COLO829 (cell line): ENCODE measurements around the gene AIF1L.

Experiments
- DNase-seq: peaks from one replicate; pipeline ENCODE4 v3.0.0; 2012; ENCODE audit warnings: low spot score

The AIF1L gene

GRCh38 chr9:131078427-131079366 lies 17.6 kb upstream of the AIF1L start:
- no peak for DNase-seq

GRCh38 chr9:131080589-131080988 lies 15.7 kb upstream of the AIF1L start:
- no peak for DNase-seq

- DNase-seq, result no peak
Observed at GRCh38 chr9:131081868-131082267, 14.5 kb upstream of the AIF1L start.

GRCh38 chr9:131082774-131083512 lies 13.4 kb upstream of the AIF1L start:
- DNase-seq, result no peak

GRCh38 chr9:131084661-131085369 lies 11.5 kb upstream of the AIF1L start:
- DNase-seq, result no peak

- no peak for DNase-seq
Observed at GRCh38 chr9:131085370-131086122, 10.8 kb upstream of the AIF1L start.

GRCh38 chr9:131087354-131087893 lies 8.9 kb upstream of the AIF1L start:
- DNase-seq, result no peak

- DNase-seq, result no peak
Observed at GRCh38 chr9:131090025-131090787, 6.1 kb upstream of the AIF1L start.

GRCh38 chr9:131091352-131091992 lies 4.9 kb upstream of the AIF1L start:
- DNase-seq, result no peak

- DNase-seq, result no peak
Observed at GRCh38 chr9:131092030-131092429, 4.3 kb upstream of the AIF1L start.

GRCh38 chr9:131092548-131093440 lies 3.5 kb upstream of the AIF1L start:
- DNase-seq, result no peak

- DNase-seq, result no peak
Observed at GRCh38 chr9:131094015-131094414, 2.3 kb upstream of the AIF1L start.

GRCh38 chr9:131094622-131095021 lies 1.7 kb upstream of the AIF1L start:
- DNase-seq, result no peak

- no peak for DNase-seq
Observed at GRCh38 chr9:131095666-131096268, 564 bp upstream of the AIF1L start.

- no peak for DNase-seq
Observed at GRCh38 chr9:131097126-131097947, 1.0 kb downstream of the AIF1L start.

- no peak for DNase-seq
Observed at GRCh38 chr9:131097948-131098278, 1.6 kb downstream of the AIF1L start.

GRCh38 chr9:131098391-131099101 lies 2.2 kb downstream of the AIF1L start:
- DNase-seq, result no peak
